SKM-1 treated with dmso at 0.1 percent for 144 hours (cell line): ENCODE results near the gene CDC25B.
"Not testable (repeated sequence)": the region's sequence is repeated elsewhere in the genome, so short reads cannot be mapped to it uniquely, and the experiment has no call there.

ENCODE experiments used
- DNase-seq: peaks from one replicate; lab custom pipeline; 2025; ENCODE audit not compliant: unreplicated experiment; lab: John Stamatoyannopoulos, UW

Gene CDC25B

DNA sequence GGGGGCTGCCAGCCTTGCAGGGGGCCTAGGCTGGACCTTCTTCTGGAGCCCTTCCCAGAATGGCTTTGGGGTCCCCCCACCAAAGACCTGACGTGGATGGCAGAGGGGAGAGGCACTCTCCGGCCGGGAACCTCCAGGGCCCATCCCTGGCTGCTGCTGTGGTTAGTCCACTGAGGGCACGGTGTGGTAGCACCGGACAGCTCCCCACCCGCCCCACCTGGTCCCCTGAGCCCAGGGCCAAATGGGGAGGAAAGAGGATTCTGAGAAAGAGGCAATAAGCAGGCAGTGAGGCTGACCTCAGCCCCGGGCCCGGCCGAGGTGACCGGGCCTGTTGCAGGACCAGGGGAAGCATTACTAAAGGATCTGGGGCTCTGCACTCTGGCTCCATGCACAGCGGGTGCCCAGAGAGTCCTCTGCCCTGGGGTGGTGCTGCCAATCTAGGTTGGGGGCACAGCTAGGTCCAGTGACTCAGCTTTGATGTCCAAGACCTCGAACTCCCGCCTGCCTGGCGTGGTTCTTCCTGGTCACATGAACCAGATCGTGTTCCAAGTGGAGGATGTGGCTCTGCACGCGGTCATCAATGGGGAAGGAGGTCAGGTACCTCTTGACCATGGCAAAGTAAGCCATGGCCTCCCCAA, 11.8 kb upstream of the CDC25B start:
- no peak for DNase-seq

DNA sequence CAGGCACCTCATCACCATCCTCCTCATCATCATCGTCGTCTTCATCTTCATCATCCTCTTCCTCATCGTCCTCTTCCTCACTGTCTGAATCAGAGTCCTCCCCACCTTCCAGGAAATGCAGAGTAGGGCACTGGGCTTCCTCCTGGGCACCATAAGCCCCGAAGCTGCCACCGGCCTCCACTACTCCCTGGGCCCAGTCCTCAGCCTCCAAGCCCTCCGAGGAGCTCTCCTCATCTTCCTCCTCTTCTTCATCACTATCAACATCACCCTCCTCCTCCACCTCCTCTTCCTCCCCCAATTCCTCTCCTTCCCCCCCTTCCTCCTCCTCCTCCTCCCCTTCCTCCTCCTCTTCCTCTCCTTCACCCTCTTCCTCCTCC, 11.3 kb upstream of the CDC25B start:
- no peak for DNase-seq

DNA sequence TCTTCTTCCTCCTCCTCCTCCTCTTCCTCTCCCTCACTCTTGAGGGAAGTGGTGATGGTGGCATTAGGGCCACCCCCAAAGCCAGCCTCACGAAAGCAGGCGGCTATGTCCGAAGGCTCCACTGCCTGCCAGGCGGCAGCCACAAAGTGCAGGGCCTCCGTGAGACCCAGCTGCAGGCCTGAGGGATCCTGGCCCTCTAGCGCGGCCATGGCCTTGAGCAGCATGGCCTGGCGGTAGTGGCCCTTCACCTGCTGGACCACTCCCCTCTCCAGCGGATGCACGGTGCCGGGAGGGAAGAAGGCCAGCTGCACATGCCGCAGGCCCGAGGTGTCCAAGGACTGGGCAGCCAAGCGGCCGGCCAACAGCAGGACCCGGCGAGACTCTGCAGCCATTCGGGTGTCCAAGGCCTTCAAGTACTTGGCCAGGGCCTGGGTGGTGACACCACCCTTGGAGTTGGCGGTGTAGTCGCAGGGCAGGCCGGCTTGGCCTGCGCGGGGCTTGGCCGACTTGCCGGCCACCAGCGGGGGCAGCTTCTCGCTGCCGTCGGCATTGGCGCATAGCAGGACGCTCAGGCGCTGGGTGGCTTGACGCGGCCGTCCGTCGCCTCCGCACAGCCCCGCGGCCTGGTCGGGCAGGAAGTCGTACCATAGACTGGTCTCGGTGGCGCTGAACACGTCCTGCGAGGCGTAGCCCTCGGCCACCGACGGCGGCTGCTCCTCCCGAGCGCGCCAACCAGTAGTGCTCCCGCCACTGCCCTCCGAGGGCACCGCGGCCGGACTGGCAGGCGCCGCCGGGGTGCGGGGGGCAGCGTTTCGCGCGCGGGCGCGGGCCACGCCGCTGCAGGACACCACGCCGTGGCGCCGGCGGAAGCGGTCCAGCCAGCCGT, 10.6 kb upstream of the CDC25B start:
- DNase-seq, result no peak

DNA sequence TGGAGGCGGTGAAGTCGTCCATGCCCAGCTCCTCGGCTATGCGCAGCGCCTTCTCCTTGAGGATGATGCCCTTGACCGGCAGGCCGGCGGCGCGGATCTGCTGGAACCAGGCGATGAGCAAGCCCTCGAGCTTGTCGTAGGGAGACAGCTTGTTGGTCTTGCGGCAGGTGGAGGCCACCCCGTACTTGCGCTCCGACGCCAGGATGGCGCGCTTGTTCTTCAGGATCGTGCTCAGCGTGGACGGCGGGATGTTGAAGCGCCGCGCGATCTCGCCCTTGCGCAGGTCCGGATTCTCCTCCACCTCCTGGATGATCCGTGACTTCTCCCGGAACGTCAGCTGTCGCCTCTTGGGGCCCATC, 10.0 kb upstream of the CDC25B start:
- no peak for DNase-seq

DNA sequence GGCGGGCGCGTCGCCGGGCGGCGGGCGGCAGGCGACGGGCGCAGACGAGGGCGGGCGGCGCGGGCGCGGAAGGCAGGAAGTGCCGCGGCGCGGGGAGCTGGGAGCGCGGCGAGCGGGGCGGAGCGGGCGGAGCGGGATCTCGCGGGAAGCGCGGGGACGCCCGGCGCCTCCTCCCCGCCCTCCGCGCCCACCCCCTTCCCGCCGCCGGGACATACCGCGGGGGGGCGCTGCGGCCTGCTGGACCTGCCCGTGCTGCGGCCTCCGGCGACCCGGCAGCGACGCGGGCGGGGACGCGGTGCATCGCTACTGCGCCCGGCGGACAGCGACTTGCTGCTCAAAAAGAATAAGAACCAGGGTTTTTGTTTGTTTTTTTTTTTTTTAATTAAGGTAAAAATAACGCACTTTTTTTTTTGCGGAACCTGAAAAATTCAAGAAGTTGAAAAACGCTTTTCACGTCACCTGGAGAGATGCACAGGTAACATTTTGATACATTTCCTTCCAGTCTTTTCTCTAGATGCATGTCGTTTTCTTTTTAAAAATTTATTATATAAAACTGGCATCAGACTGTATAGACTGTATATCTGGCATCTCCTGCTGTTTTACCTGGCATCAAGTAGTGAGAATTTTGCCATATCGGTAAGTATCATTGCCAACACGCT, 9.3 kb upstream of the CDC25B start, which contains the start of gene CENPB:
TSS of gene CENPB (minus strand) at position 76 of the 659 bp plus-strand sequence. CDS start 257 bp downstream, outside the sequence.
- peak; percentile 53 for DNase-seq

DNA sequence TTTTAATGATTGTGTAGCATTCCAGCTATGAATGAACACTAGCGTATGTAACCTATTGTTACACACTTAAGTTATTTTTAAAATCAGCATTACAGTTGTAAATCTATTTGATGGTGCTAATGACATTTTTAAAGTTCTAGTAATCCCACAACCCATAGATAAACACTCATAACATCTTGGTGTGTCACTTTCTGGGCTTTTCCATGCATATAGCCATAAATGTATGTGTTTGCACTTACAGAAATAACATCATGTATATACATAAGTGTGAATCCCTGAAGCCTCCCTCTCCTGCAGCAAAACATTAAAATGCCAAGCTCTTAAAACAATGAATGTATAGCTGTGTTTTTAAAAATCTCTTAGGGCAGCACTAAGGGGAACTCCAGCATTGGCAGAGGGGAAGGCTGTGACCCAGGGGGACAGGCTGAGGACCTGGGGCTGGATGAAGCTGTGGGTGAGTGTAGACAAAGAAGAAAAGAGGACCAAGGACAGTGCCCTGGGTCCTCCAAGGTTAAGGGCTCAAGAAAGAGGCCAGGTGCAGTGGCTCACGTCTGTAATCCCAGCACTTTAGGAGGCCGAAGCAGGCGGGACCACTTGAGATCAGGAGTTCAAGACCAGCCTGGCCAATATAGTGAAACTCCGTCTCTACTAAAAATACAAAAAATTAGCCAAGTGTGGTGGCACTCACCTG, 8.6 kb upstream of the CDC25B start:
- no peak for DNase-seq

DNA sequence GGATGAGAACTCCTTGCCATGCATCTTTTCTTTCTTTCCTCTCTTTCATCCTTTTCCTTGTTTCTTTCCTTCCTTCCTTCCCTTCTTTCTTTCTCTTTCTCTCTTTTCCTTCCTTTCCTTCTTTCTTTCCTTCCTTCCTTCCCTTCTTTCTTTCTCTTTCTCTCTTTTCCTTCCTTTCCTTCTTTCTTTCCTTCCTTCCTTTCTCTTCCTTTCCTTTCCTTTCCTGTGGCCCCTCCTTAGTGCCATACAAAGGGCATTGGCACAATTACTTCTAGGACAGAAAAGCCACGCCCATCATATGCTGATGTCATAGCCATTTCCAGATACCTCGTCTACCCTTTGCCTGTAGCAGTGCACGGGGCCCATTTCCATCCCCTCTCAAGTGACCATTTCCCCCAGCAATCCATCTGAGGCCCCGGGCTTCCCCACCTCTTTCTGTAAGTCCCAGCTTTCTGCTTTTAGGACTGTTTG, 7.4 kb upstream of the CDC25B start:
- DNase-seq, result no peak

DNA sequence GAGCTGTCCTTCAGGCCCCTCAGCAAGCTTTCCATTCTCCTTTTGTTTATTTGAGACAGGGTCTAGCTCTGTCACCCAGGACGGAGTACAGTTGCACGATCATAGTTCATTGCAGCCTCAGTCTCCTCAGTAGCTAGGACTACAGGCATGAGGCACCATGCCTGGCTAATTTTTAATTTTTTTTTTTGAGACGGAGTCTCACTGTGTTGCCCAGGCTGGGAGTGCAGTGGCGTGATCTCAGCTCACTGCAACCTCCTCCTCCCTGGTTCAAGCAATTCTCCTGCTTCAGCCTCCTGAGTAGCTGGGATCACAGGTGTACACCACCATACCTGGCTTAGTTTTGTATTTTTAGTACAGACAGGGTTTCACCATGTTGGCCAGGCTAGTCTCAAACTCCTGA, 6.9 kb upstream of the CDC25B start:
- not testable (repeated sequence) for DNase-seq

DNA sequence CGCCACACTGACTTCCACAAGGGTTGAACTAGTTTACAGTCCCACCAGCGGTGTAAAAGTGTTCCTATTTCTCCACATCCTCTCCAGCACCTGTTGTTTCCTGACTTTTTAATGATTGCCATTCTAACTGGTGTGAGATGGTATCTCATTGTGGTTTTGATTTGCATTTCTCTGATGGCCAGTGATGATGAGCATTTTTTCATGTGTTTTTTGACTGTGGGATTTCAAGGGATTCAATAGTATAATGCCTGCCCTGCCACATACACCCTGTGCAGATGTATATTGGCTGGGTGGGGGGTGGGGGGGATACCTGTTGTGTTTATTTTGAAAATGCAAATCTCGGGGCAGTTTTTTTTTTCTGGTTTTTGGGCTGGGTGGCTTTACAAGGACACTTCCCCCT, 1.9 kb upstream of the CDC25B start:
- not testable (repeated sequence) for DNase-seq

DNA sequence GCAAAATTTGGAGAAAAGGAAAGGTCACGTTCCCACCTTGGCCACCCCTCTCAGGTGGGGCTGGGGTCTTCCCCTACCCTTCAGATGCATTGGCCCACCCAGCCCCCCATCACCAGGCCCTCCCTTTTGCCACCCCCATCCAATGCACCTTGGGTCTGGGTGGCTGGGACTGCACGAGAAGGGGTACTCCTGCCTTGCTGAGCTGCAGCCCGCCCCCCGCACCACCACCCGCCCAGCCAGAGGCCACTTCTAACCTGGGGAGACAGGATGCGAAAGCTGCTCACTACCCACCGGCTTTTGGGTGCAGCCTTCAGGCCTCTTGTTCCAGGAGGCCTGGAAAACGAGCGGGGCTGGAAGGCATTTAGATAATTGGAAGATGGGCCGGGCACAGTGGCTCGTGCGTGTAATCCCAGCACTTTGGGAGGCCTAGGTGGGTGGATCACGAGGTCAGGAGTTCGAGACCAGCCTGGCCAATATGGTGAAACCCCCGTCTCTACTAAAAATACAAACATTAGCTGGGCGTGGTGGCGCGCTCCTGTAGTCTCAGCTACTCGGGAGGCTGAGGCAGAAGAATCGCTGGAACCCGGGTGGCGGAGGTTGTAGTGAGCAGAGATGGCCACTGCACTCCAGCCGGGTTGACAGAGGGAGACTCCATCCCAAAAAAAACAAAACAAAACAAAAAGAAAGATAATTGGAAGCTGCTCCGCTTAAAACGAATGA, 1.2 kb upstream of the CDC25B start:
- DNase-seq, result no peak

DNA sequence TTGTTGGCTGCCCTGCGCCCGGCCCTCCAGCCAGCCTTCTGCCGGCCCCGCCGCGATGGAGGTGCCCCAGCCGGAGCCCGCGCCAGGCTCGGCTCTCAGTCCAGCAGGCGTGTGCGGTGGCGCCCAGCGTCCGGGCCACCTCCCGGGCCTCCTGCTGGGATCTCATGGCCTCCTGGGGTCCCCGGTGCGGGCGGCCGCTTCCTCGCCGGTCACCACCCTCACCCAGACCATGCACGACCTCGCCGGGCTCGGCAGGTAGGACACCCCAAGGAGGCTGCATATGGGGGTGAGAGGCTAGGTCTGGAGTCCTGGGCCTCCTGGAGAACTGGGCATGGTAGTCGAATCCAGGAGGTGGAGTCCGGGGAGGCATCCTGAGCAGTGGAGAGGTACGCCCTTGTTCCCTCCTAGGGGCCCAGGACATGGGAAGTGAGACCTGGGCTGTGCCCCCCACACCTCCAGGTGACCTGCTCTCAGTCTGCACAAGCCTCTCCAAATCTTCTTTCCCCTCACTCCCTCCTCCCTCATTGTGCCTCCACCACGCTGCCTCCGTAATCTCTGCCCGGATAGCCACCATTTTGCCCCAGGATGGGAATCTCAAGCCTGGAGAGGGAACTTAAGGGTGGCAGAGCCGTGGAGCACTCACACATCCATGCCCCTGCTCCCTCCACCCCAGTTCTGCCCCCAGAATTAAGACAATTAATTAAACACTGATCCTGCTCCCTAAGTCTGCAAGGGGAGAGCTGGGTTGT, 541 bp downstream of the CDC25B start:
- no peak for DNase-seq

DNA sequence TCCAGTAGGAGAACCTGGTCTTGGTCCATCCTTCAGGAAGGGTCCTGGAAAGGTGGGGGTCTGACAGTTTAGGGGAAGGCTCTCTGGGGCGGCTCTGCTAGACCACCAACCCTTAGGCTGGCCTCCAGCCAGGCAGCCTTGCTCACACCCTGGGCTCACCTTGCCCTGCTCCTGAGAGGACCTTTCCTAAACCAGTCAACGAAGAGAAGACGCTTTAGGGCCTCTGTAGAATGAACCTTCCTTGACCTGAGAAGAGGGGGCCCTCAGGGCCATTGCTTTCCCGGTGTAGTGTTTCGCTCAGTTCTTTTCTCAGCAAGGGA, 1.1 kb downstream of the CDC25B start:
- DNase-seq, result no peak

DNA sequence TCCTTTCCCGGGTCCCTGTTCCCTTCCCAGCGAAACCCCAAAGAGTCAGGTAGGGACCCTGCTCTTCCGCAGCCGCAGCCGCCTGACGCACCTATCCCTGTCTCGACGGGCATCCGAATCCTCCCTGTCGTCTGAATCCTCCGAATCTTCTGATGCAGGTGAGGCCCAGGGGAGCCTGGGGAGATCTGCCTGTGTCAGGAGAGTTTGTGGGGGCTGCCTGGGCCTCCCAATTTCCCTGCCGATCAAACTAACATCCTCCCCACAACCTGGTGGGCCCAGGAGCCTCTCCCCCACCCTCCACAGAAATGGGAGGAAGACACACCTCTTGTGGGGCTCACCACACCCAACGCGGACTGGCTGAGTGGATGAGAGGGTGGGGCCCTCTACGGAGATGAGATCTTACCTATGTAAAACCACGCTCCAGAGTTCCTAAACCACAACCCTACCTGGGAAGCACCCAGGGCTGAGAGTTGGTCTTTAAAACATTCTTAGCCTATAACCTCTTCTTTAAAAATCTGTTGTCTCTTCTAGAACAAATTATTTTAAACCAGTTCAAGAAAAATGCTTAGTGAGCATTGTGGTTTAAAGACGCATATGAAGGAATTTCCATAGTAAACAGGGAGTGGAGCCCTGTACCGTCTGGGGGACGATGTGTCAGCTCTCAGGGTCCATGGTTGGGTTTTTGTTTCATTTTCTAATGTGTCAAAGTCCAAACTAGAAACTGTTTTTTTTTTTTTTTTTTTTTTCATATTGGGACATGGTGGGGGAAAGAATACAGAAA, 1.7 kb downstream of the CDC25B start:
- DNase-seq, result no peak

DNA sequence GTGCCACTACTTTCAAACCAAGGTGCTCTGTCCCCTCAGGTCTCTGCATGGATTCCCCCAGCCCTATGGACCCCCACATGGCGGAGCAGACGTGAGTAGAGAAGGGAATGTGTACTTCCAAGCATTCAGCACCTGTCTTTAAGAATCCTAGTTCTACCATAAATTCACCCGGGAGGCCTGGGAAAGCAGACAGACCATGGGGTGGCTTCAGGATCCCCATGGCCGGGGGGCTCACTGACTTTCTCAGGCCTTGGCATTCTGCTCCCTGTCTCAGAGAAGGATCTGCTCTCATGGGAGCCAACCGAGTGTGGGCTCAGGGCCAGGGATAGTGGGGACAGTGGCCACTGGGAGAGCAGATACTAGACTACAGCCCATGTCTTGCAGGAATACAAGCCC, 2.3 kb downstream of the CDC25B start:
- no peak for DNase-seq

DNA sequence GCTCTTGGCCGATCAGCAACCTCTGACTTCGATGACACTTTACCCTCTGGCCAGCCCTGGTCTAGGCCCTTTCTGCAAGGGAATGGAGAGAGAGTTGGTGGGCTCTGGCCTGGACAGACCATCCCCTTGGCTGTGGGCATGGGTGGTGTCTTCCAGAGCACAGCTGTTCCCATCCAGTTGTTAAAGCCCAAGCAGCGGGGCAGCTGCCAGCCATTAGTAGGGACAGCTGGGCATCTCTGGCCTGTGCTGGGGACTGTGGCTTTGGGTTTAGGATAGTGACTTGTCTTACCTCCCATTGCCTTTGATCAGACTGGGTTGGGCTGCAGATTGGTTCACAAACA, 2.8 kb downstream of the CDC25B start:
- no peak for DNase-seq

DNA sequence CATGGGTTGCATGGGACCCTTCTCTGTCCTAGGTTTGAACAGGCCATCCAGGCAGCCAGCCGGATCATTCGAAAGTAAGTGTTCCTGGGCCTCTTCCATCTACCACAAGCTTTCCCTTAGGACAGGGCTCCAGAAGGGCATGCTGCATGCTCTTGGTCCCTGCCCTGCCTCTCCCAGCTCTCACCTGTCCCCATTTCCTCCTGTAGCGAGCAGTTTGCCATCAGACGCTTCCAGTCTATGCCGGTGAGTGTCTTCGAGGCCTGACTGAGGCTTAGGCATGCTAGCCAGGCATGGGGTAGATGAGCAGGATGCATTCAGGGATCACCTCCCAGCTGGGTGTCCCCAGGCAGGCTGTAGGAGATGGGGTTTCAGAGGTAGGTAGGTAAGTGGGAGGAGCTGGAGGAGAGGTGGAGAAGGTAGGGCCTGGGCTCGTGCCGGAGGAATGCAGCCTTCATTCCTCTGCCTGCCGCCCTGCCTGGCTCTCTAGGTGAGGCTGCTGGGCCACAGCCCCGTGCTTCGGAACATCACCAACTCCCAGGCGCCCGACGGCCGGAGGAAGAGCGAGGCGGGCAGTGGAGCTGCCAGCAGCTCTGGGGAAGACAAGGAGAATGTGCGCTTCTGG, 4.3 kb downstream of the CDC25B start:
- no peak for DNase-seq

DNA sequence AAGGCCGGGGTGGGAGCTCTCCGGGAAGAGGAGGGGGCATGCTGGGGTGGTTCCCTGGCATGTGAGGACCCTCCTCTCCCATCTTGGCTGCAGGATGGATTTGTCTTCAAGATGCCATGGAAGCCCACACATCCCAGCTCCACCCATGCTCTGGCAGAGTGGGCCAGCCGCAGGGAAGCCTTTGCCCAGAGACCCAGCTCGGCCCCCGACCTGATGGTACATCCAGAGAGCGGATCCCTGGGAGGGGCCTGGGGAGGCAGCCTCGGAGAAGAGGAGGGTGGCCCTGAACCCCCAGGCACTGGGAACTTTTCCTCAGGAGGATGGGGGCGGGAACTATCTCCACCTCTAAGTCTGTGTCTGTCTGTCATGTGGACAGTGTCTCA, 4.8 kb downstream of the CDC25B start:
- DNase-seq, result no peak

DNA sequence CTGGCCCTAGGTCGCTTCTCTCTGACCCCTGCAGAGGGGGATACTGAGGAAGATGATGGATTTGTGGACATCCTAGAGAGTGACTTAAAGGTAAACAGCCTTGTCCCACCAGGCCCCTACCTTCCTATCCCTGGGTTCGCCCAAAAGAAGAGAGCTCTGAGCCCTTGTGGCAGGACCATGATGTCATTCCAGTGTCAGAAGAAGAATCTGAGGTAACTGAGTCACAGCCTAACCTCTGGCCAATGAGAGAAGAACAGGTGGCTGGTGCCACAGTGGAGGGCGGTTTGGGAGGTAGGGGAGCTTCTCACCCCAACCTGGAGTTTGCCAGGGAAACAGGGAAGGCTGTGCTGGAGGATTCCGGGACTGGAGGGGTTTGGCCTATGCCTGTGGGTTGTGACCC, 5.2 kb downstream of the CDC25B start:
- no peak for DNase-seq

DNA sequence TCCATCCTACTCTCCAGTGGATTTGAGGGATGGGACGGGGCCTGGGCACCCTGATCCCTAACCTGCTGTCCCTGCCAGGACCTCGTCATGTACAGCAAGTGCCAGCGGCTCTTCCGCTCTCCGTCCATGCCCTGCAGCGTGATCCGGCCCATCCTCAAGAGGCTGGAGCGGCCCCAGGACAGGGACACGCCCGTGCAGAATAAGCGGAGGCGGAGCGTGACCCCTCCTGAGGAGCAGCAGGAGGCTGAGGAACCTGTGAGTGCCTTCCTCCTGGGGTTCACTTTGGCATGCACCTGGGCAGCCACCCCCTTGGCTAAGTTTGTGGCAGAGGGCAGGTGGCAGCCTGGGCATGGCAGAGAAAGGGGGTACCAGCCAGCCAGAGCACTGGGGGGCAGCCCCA, 5.7 kb downstream of the CDC25B start:
- no peak for DNase-seq
